22Rv1 (cell line): ENCODE data around the gene HAVCR2.
A peak's percentile ranks its signal among the peaks of the same experiment; 100 is the strongest.

Experiments used
- H3K27ac ChIP-seq: fragments of 450-650 bp; 2 replicates; pipeline ENCODE4 v1.5.1; 2017
- CTCF ChIP-seq: fragments of 450-650 bp; IDR thresholded peaks from 2 replicates; pipeline ENCODE4 v1.5.1; 2017; ENCODE audit warnings: mild to moderate bottlenecking
- ZFX ChIP-seq: fragments of 450-650 bp; IDR thresholded peaks from 2 replicates; pipeline ENCODE4 v1.6.1; 2017; ENCODE audit warnings: antibody characterized with exemption, borderline replicate concordance

Gene HAVCR2

GRCh38 chr5:157137691-157138090 is 28.8 kb upstream of the HAVCR2 start:
- H3K27ac ChIP-seq: no peak overlapping the region
- TF ChIP-seq ZFX (no peak), CTCF (no peak)

- H3K27ac ChIP-seq: no peak overlapping the region
- TF ChIP-seq ZFX (no peak), CTCF (peak; percentile 36)
Measured at GRCh38 chr5:157132281-157132612, 23.4 kb upstream of the HAVCR2 start.

- H3K27ac ChIP-seq: no peak overlapping the region
- TF ChIP-seq ZFX: no peak
Measured at GRCh38 chr5:157130925-157131324, 22.1 kb upstream of the HAVCR2 start.

GRCh38 chr5:157121709-157122108 is 12.9 kb upstream of the HAVCR2 start:
- no peak overlapping the region for H3K27ac ChIP-seq
- TF ChIP-seq CTCF: no peak
- TF ChIP-seq ZFX: no peak

GRCh38 chr5:157120102-157120501 is 11.3 kb upstream of the HAVCR2 start:
- no peak overlapping the region for H3K27ac ChIP-seq
- TF ChIP-seq CTCF (no peak), ZFX (no peak)

- no peak overlapping the region for H3K27ac ChIP-seq
- TF ChIP-seq ZFX: no peak
- TF ChIP-seq CTCF: no peak
Measured at GRCh38 chr5:157116483-157116954, 7.7 kb upstream of the HAVCR2 start.

- no peak overlapping the region for H3K27ac ChIP-seq
- no peak for TF ChIP-seq CTCF
- no peak for TF ChIP-seq ZFX
Measured at GRCh38 chr5:157115502-157115901, 6.7 kb upstream of the HAVCR2 start.

- no peak overlapping the region for H3K27ac ChIP-seq
Measured at GRCh38 chr5:157115012-157115411, 6.2 kb upstream of the HAVCR2 start.

More at GRCh38 chr5:157115012-157115411, 6.2 kb upstream of the HAVCR2 start:
- TF ChIP-seq CTCF (no peak), ZFX (no peak)
